ENCODE measurements around the gene NCAPG2.
A peak's percentile ranks its signal among the peaks of the same experiment; 100 is the strongest.
"Not testable (repeated sequence)": the region's sequence is repeated elsewhere in the genome, so short reads cannot be mapped to it uniquely, and the experiment has no call there.

NCAPG2 gene

DNA sequence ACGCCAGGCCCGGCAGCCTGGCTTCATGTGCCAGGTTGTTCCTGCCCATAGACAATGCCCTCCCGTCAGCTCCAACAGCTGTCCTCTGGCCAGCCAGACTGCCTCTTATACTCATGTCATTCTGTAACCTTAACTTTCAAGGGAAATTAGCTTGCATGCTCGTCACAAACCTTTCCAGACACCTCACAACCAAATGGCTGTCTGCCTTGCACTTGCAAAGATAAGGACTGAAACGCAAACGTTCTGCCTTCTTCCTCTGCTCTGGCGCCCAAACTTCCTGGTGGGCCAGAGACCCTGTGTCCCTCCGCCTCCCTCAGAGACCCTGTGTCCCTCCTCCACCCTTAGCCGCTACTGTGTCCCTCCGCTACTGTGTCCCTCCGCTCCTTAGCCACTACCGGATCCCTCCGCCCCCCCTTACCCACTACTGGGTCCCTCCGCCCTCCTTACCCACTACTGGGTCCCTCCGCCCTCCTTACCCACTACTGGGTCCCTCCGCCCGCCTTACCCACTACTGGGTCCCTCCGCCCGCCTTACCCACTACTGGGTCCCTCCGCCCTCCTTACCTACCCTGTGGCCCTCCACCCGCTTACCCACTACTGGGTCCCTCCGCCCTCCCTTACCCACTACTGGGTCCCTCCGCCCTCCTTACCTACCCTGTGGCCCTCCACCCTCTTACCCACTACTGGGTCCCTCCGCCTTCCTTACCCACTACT is 37.5 kb downstream of the NCAPG2 start:
- DNase-seq: not testable (repeated sequence)

DNA sequence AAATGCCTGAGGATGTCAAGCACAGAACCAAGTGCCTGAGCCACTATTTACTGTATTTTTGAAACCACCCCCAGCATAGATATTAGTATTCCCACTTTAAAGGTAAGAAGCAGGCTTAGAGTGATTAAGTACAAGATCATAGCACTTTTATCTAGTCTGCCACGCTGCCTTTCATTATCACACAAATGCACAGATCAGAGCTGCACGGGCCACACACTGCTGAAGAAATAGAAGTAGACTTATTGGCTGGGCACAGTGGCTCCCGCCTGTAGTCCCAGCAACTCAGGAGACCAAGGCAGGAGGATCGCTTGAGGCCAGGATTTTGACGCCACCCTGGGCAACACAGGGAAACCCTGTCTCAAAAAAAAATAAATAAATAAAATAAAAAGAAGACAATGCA is 38.2 kb downstream of the NCAPG2 start:
- DNase-seq: no peak

DNA sequence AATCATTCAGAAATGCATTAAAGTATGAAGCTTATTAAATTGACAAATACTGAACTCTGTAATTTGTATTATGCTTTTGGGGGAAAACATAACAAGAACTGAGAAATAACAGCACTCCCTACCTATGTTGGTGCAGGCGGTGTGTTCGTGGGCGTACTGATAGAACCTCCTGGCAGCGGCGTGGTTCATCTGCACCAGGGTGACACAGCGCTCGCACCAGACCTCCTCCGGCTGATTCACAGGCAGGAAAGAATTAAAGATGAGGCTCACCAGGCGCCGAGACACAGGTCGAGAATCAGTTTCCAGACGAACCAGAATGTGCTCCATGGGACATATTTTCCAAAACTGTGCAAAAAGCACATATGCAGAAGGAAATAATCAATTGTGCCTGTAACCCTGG is 40.2 kb downstream of the NCAPG2 start:
- no peak for DNase-seq

DNA sequence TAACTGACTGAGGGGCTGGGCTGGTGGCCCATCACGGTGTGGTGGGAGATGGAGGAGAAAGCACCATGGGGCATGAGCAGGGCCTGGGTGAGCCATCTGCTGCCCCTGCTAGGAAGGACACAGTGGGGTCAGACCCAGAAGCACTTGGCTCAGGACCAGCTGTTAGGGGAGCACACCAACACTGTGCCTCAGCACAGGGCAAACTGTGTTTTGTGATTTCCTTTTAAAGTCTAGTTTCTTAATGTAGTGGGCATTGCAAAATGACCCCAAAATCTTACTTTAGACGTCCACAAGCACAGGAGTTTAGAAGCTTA is 41.2 kb downstream of the NCAPG2 start:
- DNase-seq: no peak

DNA sequence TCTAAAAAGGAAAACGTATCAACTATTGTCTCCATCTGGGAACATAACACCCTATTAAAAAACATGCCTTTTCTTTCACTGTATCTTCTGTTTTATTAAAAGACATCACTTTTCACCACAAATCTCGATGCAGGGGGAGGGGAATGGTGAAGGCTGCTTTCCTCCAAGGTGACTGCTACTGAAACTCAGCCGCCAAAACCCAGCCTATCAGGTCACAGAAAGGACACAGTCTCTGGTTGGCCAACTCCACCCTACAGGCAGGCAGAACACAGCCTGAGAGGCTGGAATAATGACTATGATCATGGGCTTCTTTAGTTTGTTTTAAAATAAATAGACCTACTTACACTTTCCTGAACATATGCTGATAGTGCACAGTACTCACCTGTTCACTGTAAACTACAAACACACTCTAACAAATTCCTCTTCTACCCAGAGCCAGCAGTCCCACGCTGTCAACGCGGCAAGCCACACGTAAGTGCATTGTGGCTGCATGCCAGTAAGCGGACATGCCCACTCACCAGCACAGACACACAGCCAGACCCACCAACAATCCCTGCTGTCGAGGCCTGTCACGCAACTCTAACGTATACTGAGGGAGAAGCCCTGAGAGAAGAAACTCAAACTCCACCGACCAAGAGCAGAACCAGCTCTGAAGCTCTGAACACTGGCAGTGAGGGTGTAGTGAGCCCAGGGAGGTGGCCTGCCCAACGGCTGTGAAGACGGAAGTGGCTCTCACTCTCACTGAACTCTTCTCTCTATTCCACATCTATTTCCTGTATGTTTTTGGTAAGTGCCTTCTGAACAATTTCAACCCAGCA is 41.8 kb downstream of the NCAPG2 start:
- DNase-seq: peak; percentile 9

DNA sequence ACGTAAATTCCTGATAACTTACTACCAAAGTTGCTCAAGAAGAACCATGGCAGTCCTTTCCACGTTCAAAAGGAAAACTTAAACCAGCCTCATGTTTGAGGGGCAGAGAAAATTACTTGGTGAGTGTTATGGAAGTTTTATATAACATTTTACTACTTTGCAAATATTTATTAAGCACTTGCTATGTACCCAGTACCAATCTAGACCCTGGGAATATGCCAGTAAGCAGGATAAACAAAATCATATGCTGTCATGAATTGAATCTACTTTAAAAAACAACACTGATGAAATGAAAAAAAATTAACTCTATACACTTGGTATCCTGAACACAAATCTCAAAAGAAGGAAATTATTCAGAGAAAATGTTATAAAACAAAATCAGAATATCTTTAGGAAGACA is 46.1 kb downstream of the NCAPG2 start:
- DNase-seq: no peak

DNA sequence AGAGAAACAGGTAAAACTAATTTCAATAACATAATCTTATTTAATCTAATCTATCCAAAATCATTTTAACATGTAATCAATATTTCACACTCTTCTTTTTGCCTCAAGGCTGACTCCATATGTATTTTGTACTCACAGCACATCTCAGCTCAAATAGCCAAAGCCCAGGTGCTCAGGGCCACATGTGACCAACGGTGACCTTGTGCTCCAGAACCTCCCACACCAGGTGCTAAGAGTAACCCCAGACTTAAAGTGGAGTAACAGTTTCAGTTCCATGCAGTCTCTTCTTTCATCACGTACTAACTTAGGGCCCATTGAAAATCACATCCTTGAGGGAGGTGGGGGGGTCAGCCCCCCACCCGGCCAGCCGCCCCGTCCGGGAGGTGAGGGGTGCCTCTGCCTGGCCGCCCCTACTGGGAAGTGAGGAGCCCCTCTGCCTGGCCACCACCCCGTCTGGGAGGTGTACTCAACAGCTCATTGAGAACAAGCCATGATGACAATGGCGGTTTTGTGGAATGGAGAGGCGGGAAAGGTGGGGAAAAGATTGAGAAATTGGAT is 47.3 kb downstream of the NCAPG2 start:
- DNase-seq: peak; percentile 93

DNA sequence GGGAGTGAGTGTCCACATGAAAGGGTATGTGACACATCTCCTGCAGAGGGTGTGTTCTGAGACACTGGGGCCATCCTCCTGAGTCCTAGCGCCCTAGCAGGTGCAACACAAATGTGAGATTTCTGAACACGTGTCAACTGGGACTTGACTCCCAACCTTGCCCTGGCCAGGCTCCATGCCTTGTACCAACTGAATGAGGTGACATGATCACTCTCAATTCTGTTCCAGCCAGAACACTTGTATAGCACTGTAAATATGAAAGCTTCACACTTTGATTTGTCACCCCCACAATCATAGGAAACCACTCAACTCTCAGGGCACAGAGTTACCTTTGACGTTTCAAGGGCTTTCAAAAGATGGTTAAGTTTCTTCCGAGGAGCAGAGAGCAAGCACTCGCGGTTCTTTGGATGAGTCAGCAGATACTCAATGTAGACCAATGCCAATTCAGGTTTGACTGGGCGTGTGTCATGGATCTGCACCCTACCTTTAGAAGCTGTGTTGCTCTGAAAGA is 48.6 kb downstream of the NCAPG2 start:
- peak; percentile 64 for DNase-seq

DNA sequence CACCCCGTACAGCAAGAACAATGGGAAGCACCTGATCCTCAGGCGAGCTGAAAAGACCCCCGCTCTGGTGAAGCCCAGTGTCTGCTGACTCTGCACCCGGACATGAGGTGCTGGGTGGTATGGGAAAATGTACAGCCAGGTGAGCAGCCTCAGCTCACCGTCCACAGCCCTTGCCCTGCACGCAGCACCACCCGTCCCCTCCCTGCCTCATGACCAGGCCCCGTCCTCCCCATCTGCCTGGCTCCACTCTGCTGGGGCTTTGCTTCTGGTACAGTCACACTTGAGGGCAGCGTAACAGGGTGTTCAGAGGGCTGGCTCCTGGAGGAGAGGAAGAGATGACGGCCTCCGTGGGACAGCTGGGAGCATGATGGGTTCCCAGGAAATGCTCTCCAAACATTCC is 49.1 kb downstream of the NCAPG2 start:
- no peak for DNase-seq

DNA sequence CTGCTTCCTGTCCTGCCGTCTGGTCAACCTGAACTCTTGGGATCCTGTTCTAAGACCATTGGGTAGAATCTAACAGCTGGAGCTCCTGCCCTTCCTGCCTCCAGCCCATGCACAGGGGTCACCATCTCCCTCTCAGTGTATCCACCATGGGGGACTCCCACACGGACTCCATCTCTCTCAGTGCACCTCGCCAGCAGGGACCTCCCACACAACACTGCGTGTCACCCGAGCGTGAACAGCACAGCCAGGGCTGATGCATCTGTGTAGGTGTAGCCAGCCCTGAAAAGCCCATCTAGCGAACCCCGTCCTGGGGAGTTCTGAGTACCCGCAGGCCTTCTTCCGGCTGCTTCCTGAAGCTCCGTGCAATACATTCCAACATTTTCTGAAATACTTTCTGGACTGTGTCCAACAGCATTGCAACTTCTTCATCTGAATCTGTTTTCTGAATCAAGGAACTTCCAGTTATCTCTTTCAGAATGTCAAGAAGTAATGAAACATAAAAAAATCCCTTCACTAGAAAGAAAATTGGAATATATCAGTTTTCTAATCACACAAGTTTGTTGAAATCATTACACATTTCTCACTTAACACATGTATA is 52.5 kb downstream of the NCAPG2 start:
- no peak for DNase-seq

DNA sequence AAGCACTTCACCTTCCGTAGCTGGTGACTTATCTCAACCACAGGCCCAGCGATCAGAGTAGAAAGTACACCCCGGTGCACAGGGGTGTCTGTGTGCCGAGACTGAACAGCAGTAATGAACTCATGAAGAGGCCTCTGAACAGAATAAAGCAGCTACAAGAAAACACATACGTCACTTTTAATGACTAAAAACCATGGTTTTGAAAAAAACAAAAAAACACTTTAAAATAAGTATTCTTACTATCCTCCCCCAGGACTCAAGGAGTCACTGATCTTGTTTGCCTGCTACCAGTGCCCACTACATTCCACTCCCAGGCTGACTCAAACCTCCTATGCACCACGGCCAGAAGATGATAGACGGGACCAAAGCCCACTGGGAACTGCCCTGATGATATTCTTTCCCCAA is 53.8 kb downstream of the NCAPG2 start:
- DNase-seq: no peak

DNA sequence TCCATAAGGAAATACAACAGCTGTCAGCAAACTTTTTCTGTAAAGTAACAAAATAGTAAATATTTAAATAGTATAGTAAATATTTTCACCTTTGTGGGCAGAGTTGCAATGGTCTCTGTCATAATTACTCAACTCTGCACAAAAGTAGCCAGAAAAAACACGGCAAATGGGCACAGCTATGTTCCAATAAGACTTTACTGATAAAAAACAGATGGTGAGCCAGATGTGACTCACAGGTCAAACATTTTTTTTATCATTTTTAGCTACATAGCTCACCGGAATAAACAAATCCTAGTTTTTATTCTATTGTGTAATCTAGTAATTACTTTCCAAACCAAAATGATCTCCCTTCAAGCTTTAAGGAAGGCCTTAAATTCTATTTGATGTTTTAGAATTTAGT is 55.3 kb downstream of the NCAPG2 start:
- DNase-seq: no peak

DNA sequence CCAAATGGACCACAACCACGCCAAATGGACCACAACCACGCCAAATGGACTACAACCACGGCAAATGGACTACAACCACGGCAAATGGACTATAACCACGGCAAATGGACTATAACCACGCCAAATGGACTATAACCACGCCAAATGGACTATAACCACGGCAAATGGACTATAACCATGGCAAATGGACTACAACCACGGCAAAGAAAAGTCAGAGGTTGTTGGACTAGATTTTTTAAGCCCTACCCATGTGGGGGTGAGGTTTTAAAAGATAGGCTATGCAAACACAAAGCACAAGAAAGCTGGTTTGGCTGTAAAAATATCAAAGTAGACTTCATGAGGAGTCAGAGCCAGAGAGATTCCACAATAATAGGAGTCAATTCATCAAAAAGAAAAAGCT is 55.8 kb downstream of the NCAPG2 start:
- no peak for DNase-seq

DNA sequence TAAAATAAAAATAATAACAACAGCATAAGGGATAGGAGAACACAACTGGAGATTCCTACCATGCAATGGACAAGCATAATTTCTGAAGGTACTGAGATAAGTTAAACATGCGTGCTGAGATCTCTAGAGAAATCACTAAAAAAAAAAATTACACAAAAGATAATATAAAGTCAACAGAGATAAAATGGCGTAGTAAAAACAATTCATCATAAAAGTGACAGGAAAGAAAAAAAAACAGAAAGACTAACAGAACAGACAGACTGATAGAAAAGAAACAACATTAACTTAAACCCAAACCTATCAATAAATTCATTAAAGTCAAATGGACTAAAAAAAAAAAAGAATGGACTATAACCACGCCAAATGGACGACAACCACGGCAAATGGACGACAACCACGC is 56.4 kb downstream of the NCAPG2 start:
- DNase-seq: no peak

DNA sequence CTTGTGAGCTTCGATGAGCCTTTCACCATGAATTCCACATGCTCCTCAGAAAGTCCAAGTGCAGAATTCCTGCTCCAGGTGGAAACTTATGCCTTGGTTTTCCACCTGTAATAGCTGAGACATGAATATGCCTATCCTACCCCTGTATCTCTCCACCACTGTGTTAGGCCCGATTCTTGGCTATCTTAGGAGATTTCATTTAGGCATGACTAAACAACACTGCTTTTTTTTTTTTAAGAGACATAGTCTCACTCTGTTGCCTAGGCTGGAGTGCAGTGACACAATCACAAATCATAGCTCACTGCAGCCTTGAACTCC is 57.2 kb downstream of the NCAPG2 start:
- no peak for DNase-seq

DNA sequence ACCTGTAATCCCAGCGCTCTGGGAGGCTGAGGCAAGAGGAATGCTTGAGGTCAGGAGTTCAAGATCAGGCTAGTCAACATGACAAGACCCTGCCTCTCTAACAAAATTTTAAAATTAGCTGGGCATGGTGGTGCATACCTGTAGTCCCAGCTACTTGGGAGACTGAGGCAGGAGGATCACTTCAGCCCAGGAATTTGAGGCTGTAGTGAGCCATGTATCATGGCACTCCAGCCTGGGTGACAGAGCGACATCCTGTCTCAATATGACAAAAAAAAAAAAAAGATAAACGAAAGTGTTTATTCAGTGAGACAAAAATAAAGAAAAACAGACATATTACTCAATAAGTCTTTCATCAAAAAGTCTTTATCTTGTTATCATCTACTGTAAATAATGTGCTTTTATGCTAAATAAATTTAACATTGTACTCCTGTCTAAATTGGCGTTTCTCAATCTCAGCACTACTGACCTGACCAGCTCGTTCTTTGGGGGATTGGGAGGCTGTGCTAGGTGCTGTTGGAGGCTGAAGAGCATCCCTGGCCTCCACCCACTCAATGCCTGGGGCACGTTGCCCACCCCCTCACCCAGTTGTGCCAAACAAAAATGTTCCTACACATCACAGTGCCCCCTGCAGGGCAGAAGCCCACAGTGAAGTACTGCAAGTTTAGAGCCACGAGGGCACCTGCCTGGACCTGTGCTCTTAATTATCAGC is 57.7 kb downstream of the NCAPG2 start:
- DNase-seq: peak; percentile 27

DNA sequence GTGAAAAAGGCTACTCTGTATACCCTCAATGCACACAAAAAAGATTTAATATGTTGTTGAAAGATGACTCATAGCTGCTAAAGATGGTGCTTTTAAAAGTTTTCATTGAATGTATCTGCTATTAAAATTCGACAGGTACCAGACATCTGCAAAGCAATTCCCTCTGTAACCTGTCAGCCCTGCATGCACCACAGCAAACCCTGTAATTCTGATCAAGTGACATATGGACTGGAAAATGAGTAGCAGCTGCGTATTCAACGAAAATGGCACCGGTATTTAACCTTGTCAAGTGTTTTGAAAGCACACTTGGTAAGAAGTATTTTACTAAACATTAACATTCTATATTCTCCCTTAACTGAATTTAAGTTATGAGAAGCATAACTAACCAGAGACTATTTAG is 58.8 kb downstream of the NCAPG2 start:
- DNase-seq: no peak

DNA sequence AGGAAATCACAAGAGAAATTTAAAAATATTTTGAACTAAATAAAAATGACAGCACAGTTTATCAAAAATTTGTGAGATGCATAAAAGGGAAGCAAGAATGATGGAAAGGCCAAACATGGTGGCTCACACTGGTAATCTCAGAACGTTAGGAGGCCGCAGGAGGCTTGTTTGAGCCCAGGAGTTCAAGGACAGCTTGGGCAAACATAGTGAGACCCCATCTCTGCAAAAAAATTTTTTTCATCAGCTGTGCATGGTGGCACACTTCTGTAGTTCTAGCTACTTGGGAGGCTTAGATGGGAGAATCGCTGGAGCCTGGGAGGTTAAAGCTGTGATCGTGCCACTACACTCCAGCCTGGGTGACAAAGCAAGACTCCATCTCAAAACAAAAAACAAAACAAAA is 62.5 kb downstream of the NCAPG2 start:
- DNase-seq: no peak

DNA sequence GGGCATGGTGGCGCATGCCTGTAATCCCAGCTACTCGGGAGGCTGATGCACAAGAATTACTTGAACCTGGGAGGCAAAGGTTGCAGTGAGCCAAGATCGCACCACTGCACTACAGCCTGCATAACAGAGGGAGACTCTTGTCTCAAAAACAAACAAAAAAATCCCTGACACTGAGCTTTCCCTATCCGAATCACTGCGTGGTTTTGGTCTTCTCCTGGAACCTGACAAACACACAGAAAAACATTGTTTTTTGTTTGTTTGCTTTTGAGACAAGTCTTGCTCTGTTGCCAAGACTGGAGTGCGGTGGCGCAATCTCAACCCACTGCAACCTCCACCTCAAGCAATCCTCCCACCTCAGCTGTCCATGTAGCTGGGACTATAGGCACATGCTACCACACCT is 66.6 kb downstream of the NCAPG2 start:
- DNase-seq: no peak

DNA sequence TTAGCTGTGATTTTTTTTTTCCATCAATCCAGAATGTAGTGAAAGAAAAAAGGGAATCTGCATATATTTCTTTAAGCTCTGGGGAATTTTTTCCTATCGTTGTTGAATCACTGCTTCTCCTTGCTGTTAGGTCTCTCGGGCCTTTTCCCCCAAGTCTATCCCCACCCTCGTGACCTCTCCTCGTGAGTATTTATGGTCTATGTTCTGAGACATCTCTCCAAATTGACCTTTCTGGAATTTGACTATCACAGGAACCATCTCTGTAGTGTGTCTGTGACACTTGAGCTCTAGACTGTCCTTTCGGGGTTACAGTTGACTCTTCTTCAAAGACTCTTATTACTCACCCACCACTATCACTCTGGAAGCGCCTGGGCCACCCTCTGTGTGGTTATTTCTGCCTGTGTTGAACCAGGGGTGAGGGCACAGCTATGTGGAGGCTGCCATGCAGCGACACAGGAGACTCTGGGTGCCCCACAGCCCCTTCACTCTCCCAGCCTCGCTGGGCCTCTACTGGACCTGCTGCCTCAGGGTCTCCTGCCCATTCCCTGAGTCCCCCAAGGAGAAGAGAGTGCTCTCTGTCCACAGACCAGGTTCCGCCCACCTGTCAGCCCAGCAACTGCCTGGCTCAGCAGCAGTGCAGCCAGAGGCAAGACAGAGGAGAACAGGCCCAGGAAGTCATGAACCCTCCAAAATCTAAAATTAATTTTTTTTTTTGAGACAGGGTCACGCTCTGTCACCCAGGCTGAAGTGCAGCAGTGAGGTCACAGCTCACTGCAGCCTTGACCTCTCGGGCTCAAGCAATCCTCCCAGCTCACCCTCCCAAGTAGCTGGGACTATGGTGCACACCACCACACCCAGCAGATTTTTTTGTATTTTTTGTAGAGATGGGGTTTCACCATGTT is 71.3 kb downstream of the NCAPG2 start:
- no peak for DNase-seq

DNA sequence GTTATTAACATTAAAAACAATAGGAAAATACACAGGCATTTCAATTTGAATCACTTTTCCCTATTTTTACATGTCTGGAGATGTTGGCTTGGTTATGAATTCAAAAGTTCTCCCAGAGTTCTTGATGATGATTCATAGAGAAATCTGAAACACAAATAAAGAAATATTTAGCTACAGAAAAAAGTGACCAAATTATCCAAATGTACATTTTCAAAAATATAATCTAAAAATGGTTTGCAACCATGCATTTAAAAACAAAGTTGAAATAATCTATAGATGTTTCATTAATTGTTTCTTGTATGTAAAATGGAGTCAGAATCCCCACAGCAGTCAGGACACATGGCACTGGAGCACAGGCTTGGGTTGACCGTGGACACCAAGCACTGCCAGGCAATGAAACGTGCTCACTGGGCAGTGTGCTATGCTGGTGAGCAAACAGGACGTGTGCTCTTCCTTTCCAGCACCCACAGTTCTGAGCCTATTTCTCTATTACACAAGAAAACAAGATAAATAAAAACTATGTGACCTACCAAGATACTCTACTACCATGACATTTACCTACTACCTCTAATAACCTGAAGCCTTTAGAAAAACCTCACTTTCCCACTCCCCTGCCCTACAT is 72.9 kb downstream of the NCAPG2 start:
- no peak for DNase-seq

DNA sequence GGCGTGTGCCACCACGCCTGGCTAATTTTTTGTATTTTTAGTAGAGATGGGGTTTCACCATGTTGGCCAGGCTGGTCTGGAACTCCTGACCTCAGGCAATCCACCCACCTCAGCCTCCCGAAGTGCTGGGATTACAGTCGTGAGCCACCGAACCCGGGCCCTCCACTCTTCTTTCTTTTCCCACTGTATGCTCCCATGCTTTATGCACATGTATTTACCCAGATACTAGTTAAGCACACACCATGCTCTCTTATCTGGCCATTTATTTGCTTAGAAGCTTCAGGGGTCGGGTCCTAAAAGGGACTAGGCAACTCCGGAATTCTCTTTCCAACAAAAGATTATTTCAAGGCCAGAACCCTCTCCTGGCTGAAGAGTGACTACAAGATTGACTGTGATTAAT is 78.3 kb downstream of the NCAPG2 start:
- DNase-seq: not testable (repeated sequence)
